GM06990 (cell line): ENCODE data around the gene DGKD.

Source experiments
- DNase-seq: peaks from one replicate; pipeline ENCODE4 v3.0.0-alpha.2; 2011; ENCODE audit not compliant: insufficient read length; ENCODE audit errors: extremely low read depth
- H3K27me3 ChIP-seq: replicated peaks from 2 replicates; pipeline ENCODE4 v1.6.0; 2011; ENCODE audit warnings: low read length; ENCODE audit not compliant: control insufficient read depth, insufficient read depth
- H3K36me3 ChIP-seq: 2 replicates; pipeline ENCODE4 v1.5.1; 2011; ENCODE audit warnings: low read length; ENCODE audit not compliant: control insufficient read depth, insufficient read depth
- H3K4me3 ChIP-seq: replicated peaks from 2 replicates; pipeline ENCODE4 v1.5.1; 2011; ENCODE audit warnings: low read depth, mild to moderate bottlenecking, control low read depth, low read length
- TF ChIP-seq, protein P1 (sequence below): IDR thresholded peaks from 2 replicates; pipeline ENCODE4 v1.5.1; 2011; ENCODE audit warnings: low read length, control low read depth, mild to moderate bottlenecking, inconsistent platforms; ENCODE audit not compliant: insufficient read depth, poor library complexity, severe bottlenecking

Gene DGKD

DNA sequence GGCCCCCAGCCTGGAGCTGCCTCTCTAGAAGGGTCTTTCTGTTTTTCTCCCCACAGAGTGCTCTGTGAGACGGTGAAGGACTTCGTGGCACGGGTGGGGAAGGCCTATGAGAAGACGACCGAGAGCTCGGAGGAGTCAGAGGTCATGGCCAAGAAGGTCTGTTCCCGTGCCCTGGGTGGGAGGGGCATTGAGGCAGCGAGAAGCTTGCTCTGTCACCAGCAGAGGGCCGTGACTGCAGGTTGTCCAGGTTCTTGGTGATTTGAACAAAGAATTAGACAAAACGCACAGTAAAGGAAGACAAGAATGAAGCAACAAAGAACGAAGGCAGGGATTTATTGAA is 93.9 kb downstream of the DGKD start:
- TF ChIP-seq, protein P1, sequence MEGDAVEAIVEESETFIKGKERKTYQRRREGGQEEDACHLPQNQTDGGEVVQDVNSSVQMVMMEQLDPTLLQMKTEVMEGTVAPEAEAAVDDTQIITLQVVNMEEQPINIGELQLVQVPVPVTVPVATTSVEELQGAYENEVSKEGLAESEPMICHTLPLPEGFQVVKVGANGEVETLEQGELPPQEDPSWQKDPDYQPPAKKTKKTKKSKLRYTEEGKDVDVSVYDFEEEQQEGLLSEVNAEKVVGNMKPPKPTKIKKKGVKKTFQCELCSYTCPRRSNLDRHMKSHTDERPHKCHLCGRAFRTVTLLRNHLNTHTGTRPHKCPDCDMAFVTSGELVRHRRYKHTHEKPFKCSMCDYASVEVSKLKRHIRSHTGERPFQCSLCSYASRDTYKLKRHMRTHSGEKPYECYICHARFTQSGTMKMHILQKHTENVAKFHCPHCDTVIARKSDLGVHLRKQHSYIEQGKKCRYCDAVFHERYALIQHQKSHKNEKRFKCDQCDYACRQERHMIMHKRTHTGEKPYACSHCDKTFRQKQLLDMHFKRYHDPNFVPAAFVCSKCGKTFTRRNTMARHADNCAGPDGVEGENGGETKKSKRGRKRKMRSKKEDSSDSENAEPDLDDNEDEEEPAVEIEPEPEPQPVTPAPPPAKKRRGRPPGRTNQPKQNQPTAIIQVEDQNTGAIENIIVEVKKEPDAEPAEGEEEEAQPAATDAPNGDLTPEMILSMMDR, result peak; percentile 7
- no peaks in the 10 kb centered on the region for H3K27me3 ChIP-seq
- no peak for DNase-seq
- peaks cover 68% of the 10 kb centered on the region for H3K36me3 ChIP-seq
- H3K4me3 ChIP-seq, result no peak overlapping the region

- TF ChIP-seq, protein P1, result no peak
- no peak for DNase-seq
- H3K36me3 ChIP-seq, result peaks cover 71% of the 10 kb centered on the region
Observed at GRCh38 chr2:233448575-233448974, 94.3 kb downstream of the DGKD start.

GRCh38 chr2:233449081-233449901 is 95.0 kb downstream of the DGKD start:
- no peak for DNase-seq
- Histone ChIP-seq H3K27me3 (no peaks in the 10 kb centered on the region), H3K4me3 (no peak overlapping the region), H3K36me3 (peaks cover 64% of the 10 kb centered on the region)
- TF ChIP-seq, protein P1, result no peak

More at GRCh38 chr2:233448575-233448974, 94.3 kb downstream of the DGKD start:
- no peak overlapping the region for H3K4me3 ChIP-seq
- H3K27me3 ChIP-seq, result no peaks in the 10 kb centered on the region

DNA sequence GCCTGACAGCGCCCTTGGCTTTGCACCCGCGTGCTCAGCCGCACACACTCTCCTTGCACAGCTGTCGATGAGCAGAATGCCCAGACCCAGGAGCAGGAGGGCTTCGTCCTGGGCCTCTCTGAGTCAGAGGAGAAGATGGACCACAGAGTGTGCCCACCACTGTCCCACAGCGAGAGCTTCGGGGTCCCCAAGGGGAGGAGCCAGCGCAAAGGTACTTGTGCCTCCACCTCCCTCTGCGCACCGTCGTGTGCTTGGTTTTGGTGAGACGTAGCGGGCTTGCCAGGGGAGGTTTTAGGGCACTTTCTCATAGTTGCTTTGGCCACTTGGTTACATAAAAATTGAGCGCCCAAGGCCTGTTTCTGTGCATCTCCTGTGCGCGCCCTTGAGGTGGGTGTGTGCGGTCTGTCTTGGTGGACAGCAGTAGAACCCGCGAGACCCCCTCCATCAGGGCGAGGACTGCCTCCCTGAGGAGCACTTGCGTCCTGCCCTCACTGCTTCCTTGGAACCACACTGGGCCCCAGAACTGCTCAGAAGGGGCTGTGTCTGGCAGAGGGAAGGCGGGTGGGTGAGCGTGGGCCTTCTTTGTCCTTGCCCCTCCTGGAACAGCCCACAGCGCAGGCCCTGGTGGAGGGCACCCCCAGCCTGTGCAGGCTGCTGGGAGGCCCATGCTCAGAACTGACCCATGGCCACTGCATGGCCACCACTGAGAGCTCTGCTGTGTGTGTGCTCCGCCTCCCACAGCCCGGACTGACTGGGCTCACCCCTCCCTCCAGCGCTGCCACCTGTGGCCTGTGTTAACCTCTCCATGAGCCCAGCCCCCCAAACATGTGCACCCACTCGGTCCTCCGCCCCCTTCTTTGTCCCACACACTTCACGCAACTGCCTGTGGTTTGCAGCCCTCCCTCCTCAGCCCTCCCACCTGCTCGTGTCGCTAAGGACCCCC is 95.9 kb downstream of the DGKD start:
- peaks cover 57% of the 10 kb centered on the region for H3K36me3 ChIP-seq
- TF ChIP-seq, protein P1, result no peak
- no peak for DNase-seq

DNA sequence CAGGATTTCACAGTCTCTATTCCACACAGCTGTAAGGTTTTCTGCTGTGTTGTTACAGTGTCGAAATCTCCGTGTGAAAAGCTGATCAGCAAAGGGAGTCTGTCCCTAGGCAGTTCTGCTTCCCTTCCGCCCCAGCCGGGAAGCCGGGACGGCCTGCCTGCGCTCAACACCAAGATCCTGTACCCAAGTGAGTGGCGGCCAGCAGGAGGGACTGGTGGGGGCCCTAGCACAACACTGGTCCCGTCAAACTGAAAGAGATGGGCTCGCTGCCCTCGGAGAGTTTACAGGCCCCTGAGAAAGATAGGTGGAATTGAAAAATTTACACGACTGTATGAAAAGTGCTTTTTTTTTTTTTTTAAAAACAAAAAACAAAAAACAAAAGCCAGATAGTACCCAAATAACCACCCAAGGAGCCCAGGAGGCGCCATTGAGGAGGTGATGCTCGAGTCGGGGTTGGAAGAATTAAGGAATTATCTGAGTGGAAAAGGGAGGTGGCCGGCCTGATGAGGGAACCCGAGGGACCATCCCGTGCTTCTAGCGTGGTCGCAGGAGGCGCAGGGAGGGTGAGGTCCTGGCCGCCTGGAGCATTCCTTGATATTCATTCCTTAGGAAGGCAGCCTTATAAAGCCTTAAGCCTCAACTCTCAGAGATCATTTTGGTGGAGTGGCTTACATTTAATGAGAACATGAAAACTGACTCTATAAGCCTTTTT is 96.7 kb downstream of the DGKD start:
- Histone ChIP-seq H3K27me3 (no peaks in the 10 kb centered on the region), H3K36me3 (peaks cover 55% of the 10 kb centered on the region), H3K4me3 (no peak overlapping the region)
- DNase-seq, result no peak
- TF ChIP-seq, protein P1, result no peak

More for the DNA sequence above, 95.9 kb downstream of the DGKD start:
- no peak overlapping the region for H3K4me3 ChIP-seq
- H3K27me3 ChIP-seq, result no peaks in the 10 kb centered on the region
